ENCODE data around the gene HOXA11.

HOXA11 gene

GRCh38 chr7:27194002-27194352 lies 8.9 kb upstream of the HOXA11 start:
- no peak for DNase-seq

- no peak for DNase-seq
Observed at GRCh38 chr7:27193335-27194001, 8.4 kb upstream of the HOXA11 start.

- DNase-seq, result no peak
Observed at GRCh38 chr7:27192546-27193334, 7.7 kb upstream of the HOXA11 start.

- DNase-seq, result no peak
Observed at GRCh38 chr7:27191833-27192545, 7.0 kb upstream of the HOXA11 start.

GRCh38 chr7:27191161-27191731 lies 6.2 kb upstream of the HOXA11 start:
- DNase-seq, result no peak

GRCh38 chr7:27189997-27190748 lies 5.1 kb upstream of the HOXA11 start:
- no peak for DNase-seq

- DNase-seq, result no peak
Observed at GRCh38 chr7:27189295-27189996, 4.4 kb upstream of the HOXA11 start.

GRCh38 chr7:27188386-27189294 lies 3.6 kb upstream of the HOXA11 start:
- DNase-seq, result no peak

- no peak for DNase-seq
Observed at GRCh38 chr7:27187475-27188385, 2.7 kb upstream of the HOXA11 start.

- DNase-seq, result no peak
Observed at GRCh38 chr7:27186668-27187474, 1.8 kb upstream of the HOXA11 start.

GRCh38 chr7:27185854-27186667 lies 1.0 kb upstream of the HOXA11 start:
- DNase-seq, result no peak

GRCh38 chr7:27184337-27185012 lies 557 bp downstream of the HOXA11 start:
- no peak for DNase-seq

GRCh38 chr7:27183682-27184336 lies 1.2 kb downstream of the HOXA11 start:
- no peak for DNase-seq

GRCh38 chr7:27182861-27183681 lies 2.0 kb downstream of the HOXA11 start:
- no peak for DNase-seq

Data from nucleus accumbens (tissue), 56 donors.